K562 (cell line): ENCODE measurements around the gene TSHZ1. TPM values are rescaled to one million over a fixed set of nuclear protein-coding genes. Genes with fewer than 3 reads are reported as not detected.

ENCODE experiments used
- ATAC-seq: fragments of 200-7000 bp; cut with Tn5 transposase; 3 replicates; pipeline ENCODE4 v1.9.1; 2020; ENCODE audit warnings: moderate library complexity
- BruUV-seq: library from RNA; stranded (reverse); fragments of 400-500 nt; replicated peaks from 2 replicates; lab custom pipeline; 2021; lab: Mats Ljungman, UMichigan
- CTCF ChIA-PET: fragments of 300-600 bp; formaldehyde crosslinking; extraction: SDS; loops from one replicate; lab custom pipeline; 2021; ENCODE audit warnings: low intra/inter-chr PET ratio; lab: Yijun Ruan, JAX
- POLR2A ChIA-PET: fragments of 300-600, 350-650 bp; sonication (Branson Sonifier 250); formaldehyde crosslinking; extraction: SDS; loops from one replicate; lab custom pipeline; 2021; ENCODE audit warnings: antibody characterized with exemption, inconsistent platforms; lab: Yijun Ruan, JAX
- DNase-seq, 4 experiments: peaks; one replicate each; pipeline versions ENCODE4 v3.0.0 to v3.0.0-alpha.2; 2011 to 2018; ENCODE audit warnings: low spot score in 3 of 4, mixed read lengths in 3 of 4; ENCODE audit errors: extremely low read depth in 1 of 4
- FAIRE-seq: peaks from 2 replicates; lab custom pipeline; 2011; peaks lifted over from hg19 to GRCh38; lab: Jason Lieb, UNC
- H2AFZ ChIP-seq: 2 replicates; pipeline ENCODE4 v1.6.0; 2011; ENCODE audit warnings: low read depth, low read length, control low read depth, inconsistent platforms
- H3K27ac ChIP-seq: fragments of 200-600 bp; 3 replicates; pipeline ENCODE4 v1.8.0; 2011; ENCODE audit warnings: low read depth, mild to moderate bottlenecking, control low read depth, inconsistent platforms, low read length, moderate library complexity, mixed read lengths; ENCODE audit errors: extremely low read depth
- H3K27me3 ChIP-seq, 2 experiments: fragments of 300-600 bp in 1 of 2; 2 replicates in 1 of 2; 3 replicates in 1 of 2; pipeline versions ENCODE4 v1.6.0 to v1.8.0; 2011; ENCODE audit warnings: inconsistent platforms in 2 of 2, low read length in 2 of 2, mild to moderate bottlenecking in 1 of 2, mixed read lengths in 1 of 2, moderate library complexity in 1 of 2; ENCODE audit not compliant: control insufficient read depth in 2 of 2, insufficient read depth in 2 of 2
- H3K36me3 ChIP-seq: fragments of 300-600 bp; 3 replicates; pipeline ENCODE4 v1.8.0; 2011; ENCODE audit warnings: mild to moderate bottlenecking, low read length, inconsistent platforms; ENCODE audit not compliant: control insufficient read depth, insufficient read depth
- H3K4me1 ChIP-seq, 2 experiments: fragments of 200-600 bp in 1 of 2; replicated peaks in 1 of 2; 2 replicates in 1 of 2; 3 replicates in 1 of 2; pipeline versions ENCODE4 v1.5.1 to v1.8.0; 2011; ENCODE audit warnings: inconsistent platforms in 2 of 2, low read length in 2 of 2, mild to moderate bottlenecking in 1 of 2, mixed read lengths in 1 of 2, moderate library complexity in 1 of 2; ENCODE audit not compliant: control insufficient read depth in 2 of 2, insufficient read depth in 2 of 2
- H3K4me2 ChIP-seq: 2 replicates; pipeline ENCODE4 v1.6.1; 2011; ENCODE audit warnings: low read length, control low read depth, inconsistent platforms, mixed read lengths; ENCODE audit not compliant: insufficient read depth
- H3K4me3 ChIP-seq: fragments of 200-600 bp; sonication (generic), shearing (Covaris generic); 2 replicates; pipeline ENCODE4 v1.5.1; 2016; ENCODE audit warnings: control low read depth, inconsistent platforms
- H3K79me2 ChIP-seq: fragments of 200-600 bp; 3 replicates; pipeline ENCODE4 v1.8.0; 2011; ENCODE audit warnings: low read length, inconsistent platforms; ENCODE audit not compliant: control insufficient read depth, insufficient read depth
- H3K9ac ChIP-seq, 2 experiments: 2 replicates each; pipeline versions ENCODE4 v1.6.0 to v1.6.1; 2011; ENCODE audit warnings: low read depth in 2 of 2, low read length in 2 of 2, control low read depth in 1 of 2, inconsistent platforms in 1 of 2, mild to moderate bottlenecking in 1 of 2, mixed read lengths in 1 of 2; ENCODE audit not compliant: insufficient read depth in 1 of 2
- H3K9me1 ChIP-seq: one replicate; pipeline ENCODE4 v1.6.0; 2011; ENCODE audit warnings: inconsistent platforms, mild to moderate bottlenecking, low read length, moderate library complexity; ENCODE audit not compliant: control insufficient read depth, insufficient read depth
- H3K9me3 ChIP-seq: replicated peaks from 2 replicates; pipeline ENCODE4 v1.5.1; 2011; ENCODE audit warnings: low read depth, low read length, inconsistent platforms; ENCODE audit not compliant: control insufficient read depth, insufficient read depth
- H4K20me1 ChIP-seq: replicated peaks from 2 replicates; pipeline ENCODE4 v1.6.1; 2011; ENCODE audit warnings: low read length, inconsistent platforms, mixed read lengths; ENCODE audit not compliant: control insufficient read depth, insufficient read depth
- CREBBP ChIP-seq: IDR thresholded peaks from one replicate; pipeline ENCODE4 v1.6.1; 2012; ENCODE audit warnings: low read depth, mild to moderate bottlenecking, control low read depth, inconsistent platforms, low read length
- FOXK2 ChIP-seq, 2 experiments: fragments of 450-650 bp; IDR thresholded peaks in 1 of 2; conservative IDR thresholded peaks in 1 of 2; 2 replicates each; pipeline ENCODE4 v1.6.1; 2016; ENCODE audit warnings: low read depth in 2 of 2, mild to moderate bottlenecking in 1 of 2
- HMG20A ChIP-seq: fragments of 450-650 bp; formaldehyde crosslinking; conservative IDR thresholded peaks from 2 replicates; pipeline ENCODE4 v1.4.0; 2020; ENCODE audit warnings: mild to moderate bottlenecking, mixed read lengths
- KHSRP ChIP-seq: fragments of 450-650 bp; IDR thresholded peaks from 2 replicates; pipeline ENCODE4 v1.6.1; 2017
- NFRKB ChIP-seq: fragments of 450-650 bp; IDR thresholded peaks from 2 replicates; pipeline ENCODE4 v1.6.1; 2016; ENCODE audit warnings: low read depth
- NONO ChIP-seq, 2 experiments: fragments of 200-400 bp in 1 of 2; fragments of 450-650 bp in 1 of 2; formaldehyde crosslinking in 1 of 2; IDR thresholded peaks; 2 replicates each; pipeline ENCODE4 v1.6.1; 2017; ENCODE audit warnings: low read depth in 2 of 2, mild to moderate bottlenecking in 2 of 2, moderate library complexity in 2 of 2, low read length in 1 of 2
- POLR3A ChIP-seq: IDR thresholded peaks from 2 replicates; pipeline ENCODE4 v1.6.1; 2011; ENCODE audit warnings: borderline replicate concordance, mild to moderate bottlenecking, moderate library complexity; ENCODE audit not compliant: insufficient read length, insufficient read depth; ENCODE audit errors: extremely low read depth
- TGIF2 ChIP-seq: sonication (generic); formaldehyde crosslinking; IDR thresholded peaks from 2 replicates; pipeline ENCODE4 v1.8.1; 2022; ENCODE audit warnings: mild to moderate bottlenecking, missing genetic modification reagents, moderate library complexity
- USF2 ChIP-seq: sonication (generic); formaldehyde crosslinking; IDR thresholded peaks from 2 replicates; pipeline ENCODE4 v1.5.0; 2020; ENCODE audit warnings: missing genetic modification reagents
- ZNF124 ChIP-seq: sonication (generic); formaldehyde crosslinking; IDR thresholded peaks from 2 replicates; pipeline ENCODE4 v1.8.1; 2022; ENCODE audit warnings: missing genetic modification reagents
- ZNF134 ChIP-seq: fragments of 250-450 bp; sonication (Bioruptor Pico); conservative IDR thresholded peaks from 2 replicates; pipeline ENCODE4 v1.4.0; 2020
- ZNF277 ChIP-seq: fragments of 250-450 bp; sonication (Bioruptor Pico); IDR thresholded peaks from 2 replicates; pipeline ENCODE4 v1.8.0; 2022; ENCODE audit warnings: inconsistent platforms, mild to moderate bottlenecking, moderate library complexity, borderline replicate concordance
- ZNF316 ChIP-seq: fragments of 450-650 bp; IDR thresholded peaks from 2 replicates; pipeline ENCODE4 v1.6.1; 2016
- WGBS: fragments of 100-300 bp; shearing (Covaris generic); methylation state at CpG from one replicate; pipeline ENCODE4 v1.1.6; 2016; ENCODE audit warnings: low coverage, mixed read lengths; ENCODE audit not compliant: insufficient coverage; ENCODE audit errors: missing lambda C conversion rate; 5-methylcytosine and 5-hydroxymethylcytosine counted together
- in situ Hi-C: fragments of 300-500 bp; cut with MboI; formaldehyde crosslinking; loops from 4 replicates; pipeline ENCODE4 v1.15.0; 2018; ENCODE audit warnings: inconsistent platforms, mixed read lengths
- intact Hi-C: fragments of 100-400 bp; cut with micrococcal nuclease; formaldehyde crosslinking; loops from 2 replicates; pipeline ENCODE4 v1.14.2; 2022
- polyA plus RNA-seq, 8 experiments: library from polyadenylated mRNA; depleted of rRNA in 4 of 8; stranded (reverse) in 5 of 8; unstranded in 3 of 8; fragments of >200 nt; fragmentation: Nextera tagmentation in 2 of 8; fragmentation: Illumina TruSeq in 1 of 8; extraction: Ambion mirVana in 2 of 8; extraction: Trizol in 1 of 8; gene quantifications; 2 replicates each; pipeline versions ENCODE4 v1.2.1 to v1.2.3, GENCODE V29; 2011 to 2014; ENCODE audit warnings: inconsistent platforms in 1 of 8, missing spikeins in 1 of 8
- total RNA-seq, 7 experiments: library from RNA; depleted of rRNA in 6 of 7; stranded (reverse); fragments of >200 nt in 6 of 7; fragmentation: Illumina TruSeq in 2 of 7; extraction: Trizol in 2 of 7; gene quantifications; 2 replicates each; pipeline versions ENCODE4 v1.2.1 to v1.2.3, GENCODE V29; 2011 to 2021; ENCODE audit warnings: low replicate concordance in 1 of 7
- TF ChIP-seq, protein P1 (sequence below), 2 experiments: fragments of 250-450 bp in 1 of 2; fragments of 450-650 bp in 1 of 2; sonication (Bioruptor Pico) in 1 of 2; IDR thresholded peaks; 2 replicates each; pipeline versions ENCODE4 v1.6.1 to v1.8.0; 2016 to 2021; ENCODE audit warnings: mild to moderate bottlenecking in 2 of 2, moderate library complexity in 2 of 2, missing compliant biosample characterization in 1 of 2, missing genetic modification characterization in 1 of 2

The TSHZ1 gene
- total and polyA plus RNA-seq, 9 of the 15 experiments (the other 6 are each of a cell fraction or from before 2014, with no cell fraction given), result 1.1 to 7.2 (median 2.7) TPM

GRCh38 chr18:75252136-75252535, 41.5 kb downstream of the TSHZ1 start:
- ChIA-PET CTCF (no interaction called here), POLR2A (no interaction called here)
- Histone ChIP-seq H4K20me1 (no peaks in the 10 kb centered on the region; the same call in 1 of the 2 replicates), H3K4me3 (no peak overlapping the region), H3K27ac (no peak overlapping the region), H3K9me3 (no peaks in the 10 kb centered on the region), H2AFZ (no peak overlapping the region), H3K4me2 (no peak overlapping the region), H3K36me3 (no peaks in the 10 kb centered on the region), H3K4me1 (peaks cover 0 to 11% of the 10 kb centered on the region in 2 experiments; a peak in 2 of 5 replicates), H3K79me2 (no peaks in the 10 kb centered on the region; the same call in 2 of the 3 replicates), H3K9ac (no peak overlapping the region), H3K9me1 (no peaks in the 10 kb centered on the region), H3K27me3 (no peaks in the 10 kb centered on the region; a peak in 1 of 5 replicates)
- in situ Hi-C loops (no loop called here), intact Hi-C loops (no loop called here)
- no peak for TF ChIP-seq POLR3A
- TF ChIP-seq ZNF124, result no peak
- no peak for TF ChIP-seq CREBBP
- no peak for TF ChIP-seq ZNF277 (CRISPR knock-in tag)
- TF ChIP-seq ZNF134 (CRISPR knock-in tag), result no peak
- TF ChIP-seq HMG20A (CRISPR knock-in tag), result no peak
- TF ChIP-seq FOXK2 (conservative IDR thresholded peaks at IDR 0.05 in 1 of 2, IDR thresholded peaks at IDR 0.05 in 1 of 2; ENCODE audit: low read depth in 2 of 2), result no peak
- no peak for TF ChIP-seq NONO (IDR thresholded peaks at IDR 0.05; ENCODE audit: low read depth in 2 of 2, low read length in 1 of 2)
- no peak for TF ChIP-seq ZNF316
- TF ChIP-seq, protein P1, sequence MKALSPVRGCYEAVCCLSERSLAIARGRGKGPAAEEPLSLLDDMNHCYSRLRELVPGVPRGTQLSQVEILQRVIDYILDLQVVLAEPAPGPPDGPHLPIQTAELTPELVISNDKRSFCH (CRISPR knock-in tag; IDR thresholded peaks at IDR 0.05), result no peak
- TF ChIP-seq, protein P1 (tag; IDR thresholded peaks at IDR 0.05), result no peak
- no peak for TF ChIP-seq TGIF2 (CRISPR knock-in tag)
- no peak for TF ChIP-seq USF2
- TF ChIP-seq KHSRP, result no peak
- TF ChIP-seq NFRKB, result no peak
- BruUV-seq, result no TSS peak
- ATAC-seq, result no peak
- no peak for FAIRE-seq
- 55% methylated on average over 2 of the region's 2 CpGs for WGBS
- no peak for DNase-seq
